ENCODE data around the gene SYNE3.

GRCh38 chr14:95490138-95490509, 26.3 kb downstream of the SYNE3 start:
- TF ChIP-seq CTCF (optimal IDR thresholded peaks at IDR 0.05 in 1 of 3, IDR thresholded peaks at IDR 0.05 in 1 of 3, conservative IDR thresholded peaks at IDR 0.05 in 1 of 3; ENCODE audit: extremely low read depth in 1 of 3, insufficient read depth in 2 of 3, low read length in 3 of 3) = no peak
- no peak for TF ChIP-seq EZH2 (IDR thresholded peaks at IDR 0.05; ENCODE audit: low read length)
